ENCODE measurements around the gene TSHZ3.

Gene TSHZ3

DNA sequence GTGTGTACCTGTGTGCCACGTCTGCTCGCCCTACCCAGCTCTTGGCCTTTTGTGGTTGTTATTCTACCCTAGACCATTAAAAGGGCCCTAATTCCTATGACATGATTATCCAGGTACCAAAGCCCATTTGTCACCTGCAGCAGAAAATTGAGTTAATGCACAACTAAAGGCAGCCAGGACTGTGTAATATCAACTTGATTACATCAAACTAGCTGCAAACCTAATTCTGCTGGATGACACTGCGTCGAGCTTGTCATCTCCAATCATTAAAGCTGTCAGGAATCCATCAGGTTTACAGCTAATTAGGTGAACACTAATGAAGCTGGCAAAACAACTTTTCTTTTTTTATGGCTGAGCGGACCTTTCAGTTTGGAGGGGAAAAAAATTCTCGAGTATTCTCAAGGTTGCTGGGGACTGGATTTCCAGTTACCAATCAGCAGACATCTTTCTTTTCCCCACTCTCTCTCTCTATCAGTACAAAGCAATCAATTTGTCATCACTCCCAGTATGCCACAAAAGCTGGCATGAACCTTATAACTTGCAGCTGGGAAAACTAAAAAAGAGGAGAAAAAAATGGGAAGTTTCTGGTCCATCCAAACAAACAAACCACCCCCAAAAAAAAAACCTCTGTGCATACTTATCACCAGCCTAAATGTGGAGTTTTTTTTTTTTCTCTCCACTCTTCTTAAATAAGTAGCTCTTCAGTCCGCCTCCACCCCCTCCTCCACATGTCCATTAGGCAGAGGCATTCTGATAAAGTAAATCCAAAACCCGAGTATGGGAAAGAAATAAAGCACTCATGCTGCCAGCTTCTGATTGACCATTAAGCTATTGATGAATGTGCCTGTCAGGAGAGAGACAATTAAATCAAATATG lies 2.8 kb downstream of the TSHZ3 start:
- TF ChIP-seq CTCF (IDR thresholded peaks at IDR 0.05; ENCODE audit: extremely low read depth, missing control alignments) = no peak
- no peak for DNase-seq (ENCODE audit: low spot score)

- DNase-seq (ENCODE audit: low spot score) = no peak
- no peak for TF ChIP-seq CTCF (IDR thresholded peaks at IDR 0.05; ENCODE audit: extremely low read depth, missing control alignments)
Measured at GRCh38 chr19:31344403-31344802, 4.8 kb downstream of the TSHZ3 start.

GRCh38 chr19:31342926-31343325 lies 6.3 kb downstream of the TSHZ3 start:
- DNase-seq (ENCODE audit: low spot score) = no peak
- no peak for TF ChIP-seq CTCF (IDR thresholded peaks at IDR 0.05; ENCODE audit: extremely low read depth, missing control alignments)

DNA sequence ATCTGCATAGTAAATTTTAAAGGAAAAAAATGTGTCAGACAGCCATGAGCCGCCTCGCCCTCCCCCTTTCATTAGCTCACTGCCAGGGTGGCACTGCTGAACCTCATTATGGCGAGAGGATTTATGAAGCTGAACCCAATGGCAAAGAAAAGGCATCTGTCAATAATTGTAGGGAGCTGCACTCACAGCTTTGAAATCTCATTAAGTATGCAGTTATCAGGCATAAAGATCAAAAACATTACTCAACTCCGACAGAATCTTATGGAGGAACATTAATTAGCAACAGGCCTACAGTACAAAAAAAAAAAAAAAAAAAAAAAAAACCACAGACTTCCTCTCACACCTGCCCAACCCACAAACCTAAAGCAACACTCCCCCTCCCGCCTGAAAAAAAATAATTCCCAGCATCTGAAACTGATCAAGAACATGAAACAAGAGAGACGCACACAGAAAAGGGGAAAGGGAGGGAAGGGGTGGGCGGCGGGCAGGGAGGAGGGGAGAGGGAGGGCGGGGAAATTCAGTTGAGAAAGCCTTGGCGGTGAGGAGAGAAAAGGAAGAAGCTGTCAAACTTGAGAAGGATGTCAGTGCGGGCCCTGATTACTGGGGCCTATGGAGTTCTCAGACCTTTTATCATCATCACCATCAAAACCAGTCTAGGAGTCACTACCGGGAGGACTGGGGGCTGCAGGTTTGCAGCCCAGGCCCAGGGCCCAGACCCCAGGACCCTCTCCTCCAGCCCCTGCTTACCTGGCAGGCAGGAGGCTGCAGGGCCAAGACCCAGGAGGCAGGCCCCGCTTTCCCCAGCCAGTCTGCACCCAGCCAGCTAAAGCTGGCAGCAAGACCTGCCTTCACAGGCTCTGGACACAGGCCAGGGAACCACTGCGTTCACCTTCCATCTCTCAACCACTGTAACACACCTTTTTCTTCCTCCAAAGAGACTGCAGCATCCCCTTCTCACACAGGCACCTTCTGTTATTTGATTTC lies 8.9 kb downstream of the TSHZ3 start:
- no peak for TF ChIP-seq CTCF (IDR thresholded peaks at IDR 0.05; ENCODE audit: extremely low read depth, missing control alignments)
- DNase-seq (ENCODE audit: low spot score) = no peak

DNA sequence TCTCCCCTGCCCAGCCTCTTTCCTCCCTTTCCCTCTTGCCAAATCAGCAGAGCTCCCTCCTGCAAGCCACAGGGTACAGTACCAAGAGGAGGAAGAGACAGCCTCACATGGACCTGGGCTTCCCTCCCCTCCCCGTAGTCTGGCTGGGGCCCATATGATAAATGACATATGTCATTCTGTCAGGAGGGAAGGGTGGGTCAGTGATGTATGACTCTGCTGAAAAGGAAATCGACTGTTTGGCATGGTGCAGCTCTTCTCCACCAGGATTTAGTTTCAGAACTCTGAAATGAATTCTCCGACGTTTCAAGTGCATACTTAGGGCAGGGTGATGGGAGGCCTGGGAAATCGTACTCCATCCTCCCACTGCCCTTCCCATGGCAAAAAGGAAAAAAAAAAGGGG lies 9.8 kb downstream of the TSHZ3 start:
- no peak for TF ChIP-seq CTCF (IDR thresholded peaks at IDR 0.05; ENCODE audit: extremely low read depth, missing control alignments)

DNA sequence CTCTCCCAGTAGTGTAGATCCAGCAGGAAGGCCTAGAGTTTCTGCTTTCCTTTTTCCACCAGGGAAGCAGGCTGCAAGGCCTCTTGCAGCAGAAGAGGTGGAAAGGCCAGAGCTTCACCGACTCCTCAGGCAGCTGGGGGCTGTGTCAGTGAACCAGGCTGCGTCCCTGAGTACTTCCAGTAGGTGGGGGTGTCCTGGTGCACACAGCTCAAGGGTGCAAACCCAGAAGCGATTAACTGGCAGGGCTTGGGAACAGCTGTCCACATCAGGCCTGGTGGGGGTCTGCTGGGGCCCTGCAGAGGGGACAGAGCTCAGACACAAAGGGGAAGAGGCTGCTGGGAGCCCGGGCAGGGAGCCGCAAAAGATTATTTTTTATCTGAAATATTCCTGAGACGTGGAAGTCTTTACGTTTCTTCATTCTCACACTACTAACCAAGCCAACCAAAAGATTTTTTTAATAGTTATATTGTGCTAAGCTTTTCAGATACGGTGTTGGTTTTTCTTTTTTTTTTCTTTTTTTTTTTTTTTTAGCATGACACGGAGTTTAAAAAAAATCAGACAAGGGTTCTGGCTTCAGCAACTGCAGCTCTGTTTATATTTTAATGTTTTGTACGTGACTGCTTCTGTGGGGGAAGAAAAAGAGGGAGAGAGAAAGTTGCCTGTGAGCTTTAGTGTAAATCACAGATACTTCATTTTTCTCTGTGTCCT lies 11.0 kb downstream of the TSHZ3 start:
- TF ChIP-seq CTCF (IDR thresholded peaks at IDR 0.05; ENCODE audit: extremely low read depth, missing control alignments) = no peak
- no peak for DNase-seq (ENCODE audit: low spot score)

More for the DNA sequence above, 9.8 kb downstream of the TSHZ3 start:
- no peak for DNase-seq (ENCODE audit: low spot score)

Data from GM20000 (cell line).